Measurements from ENCODE around the gene RAB3C.

The RAB3C gene

DNA sequence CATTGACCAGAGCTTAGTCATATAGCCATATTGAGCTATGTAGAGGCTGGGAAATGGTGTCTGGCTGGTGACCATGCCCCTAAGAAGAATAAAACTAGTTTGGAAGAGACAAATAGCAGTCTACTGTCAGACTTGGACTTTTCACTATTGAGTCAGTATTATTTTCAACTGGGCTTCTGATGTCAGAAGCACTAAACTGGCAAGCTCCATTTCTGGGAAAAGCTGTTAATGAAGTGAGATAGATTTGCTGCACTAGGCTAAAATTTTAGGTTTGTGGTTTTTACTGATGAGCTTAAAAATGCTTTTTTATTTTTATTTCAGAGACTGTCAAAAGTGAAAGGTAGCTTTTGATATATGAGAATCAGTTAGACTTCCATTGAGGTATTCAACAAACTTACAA is 220.2 kb downstream of the RAB3C start:
- no peak for DNase-seq (ENCODE audit: low read depth)
- H3K4me3 ChIP-seq (ENCODE audit: low read length) = no peak overlapping the region
- TF ChIP-seq, protein P1, sequence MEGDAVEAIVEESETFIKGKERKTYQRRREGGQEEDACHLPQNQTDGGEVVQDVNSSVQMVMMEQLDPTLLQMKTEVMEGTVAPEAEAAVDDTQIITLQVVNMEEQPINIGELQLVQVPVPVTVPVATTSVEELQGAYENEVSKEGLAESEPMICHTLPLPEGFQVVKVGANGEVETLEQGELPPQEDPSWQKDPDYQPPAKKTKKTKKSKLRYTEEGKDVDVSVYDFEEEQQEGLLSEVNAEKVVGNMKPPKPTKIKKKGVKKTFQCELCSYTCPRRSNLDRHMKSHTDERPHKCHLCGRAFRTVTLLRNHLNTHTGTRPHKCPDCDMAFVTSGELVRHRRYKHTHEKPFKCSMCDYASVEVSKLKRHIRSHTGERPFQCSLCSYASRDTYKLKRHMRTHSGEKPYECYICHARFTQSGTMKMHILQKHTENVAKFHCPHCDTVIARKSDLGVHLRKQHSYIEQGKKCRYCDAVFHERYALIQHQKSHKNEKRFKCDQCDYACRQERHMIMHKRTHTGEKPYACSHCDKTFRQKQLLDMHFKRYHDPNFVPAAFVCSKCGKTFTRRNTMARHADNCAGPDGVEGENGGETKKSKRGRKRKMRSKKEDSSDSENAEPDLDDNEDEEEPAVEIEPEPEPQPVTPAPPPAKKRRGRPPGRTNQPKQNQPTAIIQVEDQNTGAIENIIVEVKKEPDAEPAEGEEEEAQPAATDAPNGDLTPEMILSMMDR (IDR thresholded peaks at IDR 0.05; ENCODE audit: insufficient read depth, low read depth, low read length, missing control alignments) = no peak

- DNase-seq (ENCODE audit: low read depth) = no peak
- TF ChIP-seq, protein P1 (IDR thresholded peaks at IDR 0.05; ENCODE audit: insufficient read depth, low read depth, low read length, missing control alignments) = no peak
- no peak overlapping the region for H3K4me3 ChIP-seq (ENCODE audit: low read length)
Observed at GRCh38 chr5:58804291-58804690, 221.4 kb downstream of the RAB3C start.

DNA sequence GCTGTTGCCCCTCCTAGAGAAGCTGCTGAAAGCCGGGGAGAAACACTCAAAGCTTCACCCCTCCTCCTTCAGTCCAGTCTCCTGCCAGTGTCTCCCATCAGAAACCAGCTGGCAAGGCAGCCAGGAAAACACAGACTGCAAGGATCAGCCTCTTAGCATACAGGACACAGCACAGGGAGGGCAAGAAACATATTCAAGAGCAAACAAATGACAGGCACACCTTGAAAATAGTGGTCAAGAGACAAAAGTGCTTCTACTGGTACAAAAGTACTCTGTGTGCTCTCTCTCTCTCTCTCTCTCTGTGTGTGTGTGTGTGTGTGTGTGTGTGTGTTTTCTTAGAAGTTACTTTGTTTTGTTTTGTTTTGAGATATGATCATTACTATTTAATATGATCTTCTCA is 227.2 kb downstream of the RAB3C start:
- TF ChIP-seq, protein P1 (IDR thresholded peaks at IDR 0.05; ENCODE audit: insufficient read depth, low read depth, low read length, missing control alignments) = no peak
- no peak for DNase-seq (ENCODE audit: low read depth)
- H3K4me3 ChIP-seq (ENCODE audit: low read length) = no peak overlapping the region

DNA sequence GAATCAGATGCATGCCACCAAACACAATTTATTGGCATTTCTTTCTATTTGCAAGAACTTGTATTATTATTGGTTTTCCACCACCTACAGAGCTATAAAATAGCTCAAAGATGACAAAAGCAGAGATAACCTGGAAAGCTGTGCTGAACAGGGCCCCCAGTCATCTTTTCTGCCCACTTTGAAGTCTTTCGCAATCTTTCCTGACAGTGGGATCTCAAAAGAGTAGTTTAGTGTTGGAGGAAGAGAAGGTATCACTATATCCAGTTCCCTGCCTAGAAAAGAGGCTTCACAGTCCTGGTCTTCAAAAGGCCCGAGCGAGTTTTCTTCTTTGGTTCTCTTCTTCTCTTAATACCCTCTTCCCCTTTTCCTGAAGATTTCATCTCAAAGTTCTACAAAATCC is 231.0 kb downstream of the RAB3C start:
- DNase-seq (ENCODE audit: low read depth) = no peak
- TF ChIP-seq, protein P1 (IDR thresholded peaks at IDR 0.05; ENCODE audit: insufficient read depth, low read depth, low read length, missing control alignments) = no peak
- no peak overlapping the region for H3K4me3 ChIP-seq (ENCODE audit: low read length)

GRCh38 chr5:58816181-58816731 is 233.4 kb downstream of the RAB3C start:
- DNase-seq (ENCODE audit: low read depth) = no peak
- TF ChIP-seq, protein P1 (IDR thresholded peaks at IDR 0.05; ENCODE audit: insufficient read depth, low read depth, low read length, missing control alignments) = no peak
- no peak overlapping the region for H3K4me3 ChIP-seq (ENCODE audit: low read length)

GRCh38 chr5:58818465-58818864 is 235.6 kb downstream of the RAB3C start:
- DNase-seq (ENCODE audit: low read depth) = no peak
- TF ChIP-seq, protein P1 (IDR thresholded peaks at IDR 0.05; ENCODE audit: insufficient read depth, low read depth, low read length, missing control alignments) = no peak
- H3K4me3 ChIP-seq (ENCODE audit: low read length) = no peak overlapping the region

DNA sequence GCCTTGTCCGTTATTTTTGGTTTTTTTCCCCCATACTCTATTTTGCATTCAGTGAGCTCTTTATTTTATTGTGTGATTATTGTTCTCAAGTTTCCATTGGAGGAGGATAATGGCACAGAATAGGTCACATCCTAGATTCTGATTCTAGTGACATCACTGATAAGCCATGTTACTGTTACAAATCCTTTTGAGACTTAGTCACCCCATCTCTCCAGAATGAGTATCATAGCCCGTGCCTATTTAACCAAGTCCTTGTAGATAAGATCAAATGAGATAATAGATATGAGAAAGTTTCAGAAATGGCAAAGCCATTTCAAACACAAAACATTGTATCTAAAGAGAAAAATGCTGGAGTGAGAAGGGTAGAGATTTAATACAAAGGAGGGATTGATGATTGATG is 242.6 kb downstream of the RAB3C start:
- no peak for DNase-seq (ENCODE audit: low read depth)
- no peak overlapping the region for H3K4me3 ChIP-seq (ENCODE audit: low read length)
- TF ChIP-seq, protein P1 (IDR thresholded peaks at IDR 0.05; ENCODE audit: insufficient read depth, low read depth, low read length, missing control alignments) = no peak

All from epithelial cell of esophagus (primary cell).